Measurements from ENCODE around the gene TBC1D30. TPM values are rescaled to one million over a fixed set of nuclear protein-coding genes. Genes with fewer than 3 reads are reported as not detected.

The TBC1D30 gene
- total RNA-seq, 2 donors from 2014 or later: 1.3 to 3.0 TPM

DNA sequence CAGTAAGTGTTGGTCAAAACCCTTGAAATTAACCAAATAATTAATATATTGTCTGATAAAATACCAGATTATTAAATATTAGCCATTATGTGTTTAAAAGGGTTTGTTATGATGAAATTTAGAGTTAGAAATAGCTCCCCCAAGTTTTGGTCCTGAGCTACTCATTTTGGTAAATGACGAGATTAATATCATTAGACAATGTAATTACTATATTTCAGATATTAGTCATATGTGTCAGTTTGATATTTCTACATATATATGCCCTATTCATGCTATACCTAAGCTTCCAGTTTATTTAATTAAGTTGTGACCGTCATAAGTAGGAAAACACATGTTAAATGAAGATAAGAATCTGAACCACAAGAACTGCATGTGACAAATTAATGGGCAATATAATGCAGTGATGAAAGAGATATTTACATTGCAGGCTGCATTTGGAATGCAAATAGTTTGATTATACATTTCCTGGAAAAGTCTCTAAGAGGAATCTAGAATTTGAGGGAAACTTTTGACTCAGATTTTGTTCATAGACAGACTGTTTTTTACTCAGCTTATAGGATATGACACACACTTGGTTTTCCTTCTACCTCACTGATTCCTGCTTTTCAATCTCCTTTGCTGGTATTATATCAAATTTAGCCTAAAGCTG lies 70.5 kb downstream of the TBC1D30 start:
- DNase-seq (no peak), ATAC-seq (no peak)
- intact Hi-C loops (cut with DNase I): loop anchor here (5.0 to 10.0 kb wide), 4 partner anchors 210 to 1190 kb away; partner anchors contain the start of gene WIF1 (in 1 of the 2)

DNA sequence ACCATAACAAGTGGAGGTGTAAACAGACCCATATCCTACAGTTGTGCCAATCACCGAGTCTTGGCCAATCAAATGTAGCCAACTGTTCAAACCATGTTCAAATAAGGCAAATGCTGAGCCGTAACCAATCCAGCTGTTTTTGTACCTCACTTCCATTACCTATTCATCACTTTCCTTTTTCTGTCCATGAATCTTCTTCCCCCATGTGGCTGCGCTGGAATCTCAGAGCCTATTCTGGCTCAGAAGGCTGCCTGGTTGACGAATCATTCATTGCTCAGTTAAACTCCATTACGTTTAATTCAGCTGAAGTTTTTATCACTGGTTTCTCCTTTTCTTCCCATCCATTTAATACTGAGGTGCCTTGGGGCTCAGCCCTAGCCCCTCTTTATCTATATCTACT lies 71.1 kb downstream of the TBC1D30 start:
- ATAC-seq: no peak
- intact Hi-C loops (cut with DNase I): loop anchor here (10.0 kb wide), 3 partner anchors 209 to 1189 kb away; no protein-coding TSS in a partner anchor

GRCh38 chr12:64900540-64900939 lies 76.1 kb downstream of the TBC1D30 start:
- intact Hi-C loops (cut with DNase I): no loop called here
- DNase-seq (no peak), ATAC-seq (peak in 1 of 2 donors; percentile 81)

More for the DNA sequence above, 71.1 kb downstream of the TBC1D30 start:
- no peak for DNase-seq

DNA sequence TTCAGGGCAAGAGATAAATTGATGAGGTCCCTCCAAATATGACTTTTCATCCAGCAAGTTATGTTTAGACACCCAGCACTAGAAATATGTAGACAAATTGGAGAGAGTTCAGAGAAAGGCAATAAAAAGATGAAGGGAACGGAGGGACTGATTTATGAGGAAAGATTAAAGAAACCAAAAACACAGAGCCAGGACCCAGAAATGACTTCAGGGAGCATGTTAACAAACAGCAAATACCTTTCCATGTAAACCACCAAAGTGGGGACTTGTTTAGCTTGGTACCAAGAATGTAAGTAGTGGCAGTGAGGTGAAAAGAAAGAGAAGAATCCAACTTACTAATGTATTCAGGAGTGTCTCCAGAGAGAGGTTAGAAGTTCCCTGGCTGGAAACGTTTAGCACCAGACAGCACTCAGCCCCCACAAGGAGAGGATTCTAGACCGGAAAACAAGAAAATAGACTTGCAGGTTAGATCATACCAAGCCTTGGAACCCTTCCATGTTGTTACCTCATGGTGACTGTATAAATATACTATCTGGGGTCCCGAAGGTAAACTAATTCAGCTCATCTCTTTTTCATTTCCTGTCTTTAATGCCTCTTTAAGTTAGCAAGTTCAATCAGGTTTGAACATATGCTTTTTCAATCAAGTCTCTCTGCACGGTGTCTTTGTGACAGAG lies 79.2 kb downstream of the TBC1D30 start:
- no peak for DNase-seq
- intact Hi-C loops (cut with DNase I): no loop called here
- no peak for ATAC-seq

DNA sequence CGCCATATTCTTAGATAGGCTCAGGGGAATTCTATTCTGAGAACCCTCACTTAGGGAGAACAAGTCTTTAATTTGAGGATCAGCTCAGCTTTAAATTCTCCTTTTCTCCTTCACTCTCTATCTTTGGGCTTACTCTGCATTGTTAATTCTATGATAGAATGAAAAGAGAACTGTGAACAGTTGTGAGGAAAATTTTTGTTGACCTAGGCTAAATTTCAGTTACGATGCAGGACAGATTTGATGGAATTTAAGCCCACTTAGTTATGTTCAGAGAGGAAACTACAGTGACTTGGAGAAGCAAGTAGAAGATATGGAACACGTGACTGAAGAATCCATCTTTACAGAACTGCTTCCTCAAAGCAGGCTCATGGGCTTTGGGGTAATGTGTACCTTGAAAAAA lies 82.7 kb downstream of the TBC1D30 start:
- DNase-seq: no peak
- ATAC-seq: no peak
- intact Hi-C loops (cut with DNase I): no loop called here

DNA sequence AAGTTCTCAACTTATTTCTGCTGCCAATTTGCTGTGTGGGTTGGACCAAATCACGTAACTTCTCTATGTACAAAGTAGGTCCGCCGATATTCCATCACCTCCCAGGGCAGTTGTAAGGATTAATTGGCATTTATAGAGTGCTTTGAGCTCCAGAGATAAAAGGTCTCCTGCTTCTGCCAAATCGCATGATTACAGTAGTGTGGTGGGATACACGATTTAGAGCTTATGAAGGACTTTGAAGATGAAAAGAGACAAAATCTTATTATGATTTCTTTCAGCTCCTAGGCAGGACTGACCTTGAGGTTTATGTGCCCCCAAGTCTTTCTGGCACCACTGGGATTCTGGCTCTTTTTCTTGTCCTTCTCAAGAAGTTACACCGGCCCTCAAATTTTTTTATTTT lies 84.7 kb downstream of the TBC1D30 start:
- ATAC-seq (no peak), DNase-seq (no peak)
- intact Hi-C loops (cut with DNase I): no loop called here

DNA sequence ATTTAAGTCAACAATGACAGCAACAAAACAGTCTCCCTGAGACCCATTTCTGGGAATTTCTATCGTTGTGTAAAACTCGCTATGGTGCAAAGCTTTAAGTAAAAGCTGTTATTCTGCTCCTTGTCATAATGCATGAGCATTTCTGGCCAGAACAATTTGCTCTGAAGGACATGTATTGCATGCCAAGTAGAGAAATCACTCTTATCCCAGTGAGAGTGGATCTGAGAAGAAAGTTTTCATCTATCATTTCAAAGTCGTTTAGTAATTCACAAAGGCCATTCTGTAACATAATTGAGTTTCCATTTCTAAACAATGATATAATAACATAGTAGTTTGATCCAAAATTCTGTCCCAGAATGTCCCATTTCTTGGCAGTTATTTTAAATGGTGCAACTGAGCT lies 86.6 kb downstream of the TBC1D30 start:
- ATAC-seq (no peak), DNase-seq (no peak)
- intact Hi-C loops (cut with DNase I): no loop called here

DNA sequence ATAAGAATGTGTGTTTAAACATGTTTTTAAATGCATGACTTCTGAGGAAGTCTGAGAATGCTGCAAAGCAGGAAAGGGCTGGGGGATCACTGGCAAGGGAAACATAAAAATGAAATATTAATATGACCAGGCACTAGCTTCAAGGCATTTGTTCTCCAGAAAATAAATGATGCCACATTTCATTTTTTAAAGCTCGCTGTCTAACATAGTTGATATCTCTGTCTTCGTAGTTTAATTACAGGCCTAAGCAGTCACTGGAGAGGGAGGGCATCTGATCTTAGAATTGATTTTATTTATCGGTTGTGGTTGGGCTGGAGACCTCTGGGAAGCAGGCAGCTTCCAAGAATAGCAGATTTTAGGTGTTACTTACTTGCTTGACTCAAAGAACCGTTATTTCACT lies 87.5 kb downstream of the TBC1D30 start:
- DNase-seq (no peak), ATAC-seq (no peak)
- intact Hi-C loops (cut with DNase I): no loop called here

DNA sequence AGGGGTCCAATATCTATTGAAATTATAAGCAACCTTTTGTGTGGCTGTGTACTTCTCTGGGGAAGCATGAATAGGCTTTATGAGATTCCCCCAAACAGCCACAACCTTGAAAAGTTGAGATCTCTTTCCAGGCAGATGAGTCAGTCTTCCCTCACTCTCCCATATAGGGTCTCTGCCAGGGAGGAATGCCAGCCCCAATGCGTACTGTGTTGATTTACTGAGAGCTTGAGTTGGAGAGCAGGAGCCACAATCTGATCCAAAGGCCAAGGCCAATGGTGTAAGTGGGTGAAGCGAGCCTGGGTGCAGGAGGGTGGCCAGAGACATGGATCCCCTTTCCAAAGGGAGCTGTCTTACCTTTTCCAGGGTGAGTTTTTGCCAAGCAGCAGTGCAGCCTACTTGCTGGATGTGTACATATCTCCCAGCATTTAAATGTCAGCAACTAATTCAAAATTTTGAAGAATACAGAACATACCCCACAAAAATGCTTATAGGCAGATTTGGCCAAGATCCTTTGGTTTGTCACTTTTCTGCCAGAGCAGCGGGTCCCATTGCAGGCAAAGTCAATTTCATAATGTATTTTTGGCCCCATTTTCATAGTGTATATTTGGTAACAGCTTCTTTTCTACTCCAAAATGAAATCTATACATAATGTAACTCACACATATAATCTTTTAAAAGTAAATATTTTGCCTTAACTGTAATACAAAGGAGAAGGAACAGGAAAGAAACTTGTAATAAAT lies 88.2 kb downstream of the TBC1D30 start:
- intact Hi-C loops (cut with DNase I): no loop called here
- DNase-seq: peak; percentile 36
- peak; percentile 57 to 82 for ATAC-seq

- intact Hi-C loops (cut with DNase I): no loop called here
- ATAC-seq: no peak
- no peak for DNase-seq
Observed at GRCh38 chr12:64915242-64915641, 90.8 kb downstream of the TBC1D30 start.

DNA sequence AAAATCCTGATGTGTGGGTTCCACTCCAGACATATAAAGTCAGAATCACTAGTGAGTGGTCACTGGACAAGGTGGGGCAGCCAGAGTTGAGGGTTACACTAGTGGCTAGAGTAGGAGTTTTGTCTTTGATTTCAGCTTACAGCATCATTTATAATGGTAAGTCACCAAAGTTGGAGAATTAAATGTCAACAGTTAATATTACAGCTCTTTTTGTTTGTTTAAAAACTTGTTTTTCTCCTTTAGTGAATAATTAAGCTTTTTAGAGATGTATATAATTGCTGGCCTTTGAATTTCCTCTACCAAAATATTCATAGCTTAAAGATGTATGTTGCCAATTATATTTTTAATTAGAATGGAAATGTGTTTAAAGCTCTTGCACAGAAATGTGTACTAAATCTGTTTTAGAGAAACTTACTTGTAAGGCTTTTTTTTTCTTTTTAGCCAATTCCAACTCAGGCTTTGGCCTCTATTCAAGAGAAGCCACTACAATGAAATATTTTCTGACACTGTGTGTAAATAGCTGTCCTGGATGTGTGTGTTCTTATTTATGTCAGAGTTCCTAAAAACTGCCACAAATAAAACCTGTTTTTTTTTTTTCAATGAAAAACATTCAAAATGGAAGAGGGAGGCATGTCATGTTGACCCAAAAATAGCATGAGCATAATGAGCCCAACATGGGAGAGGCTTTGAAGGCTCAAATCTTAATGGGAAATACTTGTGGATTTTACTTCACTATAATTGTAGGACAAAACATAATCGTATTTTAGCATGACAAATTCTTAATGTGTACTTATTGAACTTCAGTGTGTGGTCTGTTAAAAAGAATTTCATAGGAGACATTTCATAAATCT lies 92.2 kb downstream of the TBC1D30 start:
- ATAC-seq (no peak), DNase-seq (no peak)
- intact Hi-C loops (cut with DNase I): no loop called here

- intact Hi-C loops (cut with DNase I): no loop called here
- DNase-seq (no peak), ATAC-seq (no peak)
Observed at GRCh38 chr12:64918344-64918743, 93.9 kb downstream of the TBC1D30 start.

DNA sequence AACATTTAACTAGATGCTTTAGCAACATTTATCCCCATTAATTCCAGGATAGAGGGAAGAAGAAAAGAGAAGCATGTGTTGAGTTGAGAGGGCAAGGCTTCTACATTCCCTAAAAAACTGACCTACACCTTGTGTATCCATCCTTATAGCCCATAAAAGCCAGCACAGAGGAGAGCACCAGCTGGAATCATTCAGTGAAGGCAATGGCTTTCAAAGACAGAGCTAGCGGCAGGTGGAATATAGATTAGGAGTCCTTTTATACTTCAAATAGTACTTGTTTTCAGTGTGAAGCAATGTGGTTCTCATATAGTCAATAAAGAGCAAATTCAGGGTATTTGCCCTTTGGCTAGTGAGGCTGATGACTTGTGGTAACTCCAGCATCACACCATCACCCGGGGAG lies 94.4 kb downstream of the TBC1D30 start:
- ATAC-seq (no peak), DNase-seq (no peak)
- intact Hi-C loops (cut with DNase I): no loop called here

DNA sequence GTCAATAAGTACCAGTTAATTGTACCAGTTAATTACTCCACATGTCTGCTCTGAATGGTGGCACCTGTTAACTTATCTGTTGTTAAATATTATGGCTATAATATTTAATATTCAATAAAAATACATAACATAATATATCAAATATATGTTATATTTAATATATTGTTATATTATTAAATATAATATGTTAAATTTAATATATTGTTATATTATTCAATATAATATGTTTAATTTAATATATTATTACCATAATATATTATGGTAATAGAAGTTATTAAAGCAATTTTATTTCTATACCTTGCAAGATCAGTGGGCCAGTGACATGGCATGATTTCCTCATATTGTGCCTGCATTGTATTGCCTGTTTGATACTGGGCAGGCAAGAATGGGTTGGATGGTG lies 98.4 kb downstream of the TBC1D30 start:
- DNase-seq: no peak
- no peak for ATAC-seq
- intact Hi-C loops (cut with DNase I): no loop called here

DNA sequence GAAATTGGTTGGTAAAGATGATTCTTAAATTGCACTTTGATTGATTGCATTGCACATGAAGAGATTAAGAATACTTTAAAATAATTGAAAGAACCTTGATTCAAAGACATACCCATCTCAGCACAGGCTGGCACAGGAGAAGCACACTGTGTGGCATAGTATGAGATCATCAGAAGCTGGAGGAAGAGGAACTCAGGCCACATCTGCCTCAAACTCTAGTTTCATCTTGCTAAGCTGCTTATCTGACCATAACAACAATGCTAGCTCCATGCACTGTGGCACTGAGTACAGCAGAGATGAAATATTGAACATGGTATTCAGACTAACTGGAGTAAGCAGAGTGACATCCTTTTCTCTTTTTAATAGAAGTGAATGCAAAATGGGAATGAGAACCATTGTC lies 99.1 kb downstream of the TBC1D30 start:
- ATAC-seq (no peak), DNase-seq (no peak)
- intact Hi-C loops (cut with DNase I): no loop called here
